Stimulated activated CD8-positive, alpha-beta memory T cell treated with anti-CD3 and anti-CD28 coated beads, Interleukin-2, amount 100 ng/mL, for 1 hour (primary cell): ENCODE results near the gene NAE1.

ENCODE experiments used
- DNase-seq, 2 donors: peaks; one replicate each; pipeline ENCODE4 v3.0.0-alpha.2; 2020; ENCODE audit warnings: low read depth in 2 of 2

Gene NAE1

DNA sequence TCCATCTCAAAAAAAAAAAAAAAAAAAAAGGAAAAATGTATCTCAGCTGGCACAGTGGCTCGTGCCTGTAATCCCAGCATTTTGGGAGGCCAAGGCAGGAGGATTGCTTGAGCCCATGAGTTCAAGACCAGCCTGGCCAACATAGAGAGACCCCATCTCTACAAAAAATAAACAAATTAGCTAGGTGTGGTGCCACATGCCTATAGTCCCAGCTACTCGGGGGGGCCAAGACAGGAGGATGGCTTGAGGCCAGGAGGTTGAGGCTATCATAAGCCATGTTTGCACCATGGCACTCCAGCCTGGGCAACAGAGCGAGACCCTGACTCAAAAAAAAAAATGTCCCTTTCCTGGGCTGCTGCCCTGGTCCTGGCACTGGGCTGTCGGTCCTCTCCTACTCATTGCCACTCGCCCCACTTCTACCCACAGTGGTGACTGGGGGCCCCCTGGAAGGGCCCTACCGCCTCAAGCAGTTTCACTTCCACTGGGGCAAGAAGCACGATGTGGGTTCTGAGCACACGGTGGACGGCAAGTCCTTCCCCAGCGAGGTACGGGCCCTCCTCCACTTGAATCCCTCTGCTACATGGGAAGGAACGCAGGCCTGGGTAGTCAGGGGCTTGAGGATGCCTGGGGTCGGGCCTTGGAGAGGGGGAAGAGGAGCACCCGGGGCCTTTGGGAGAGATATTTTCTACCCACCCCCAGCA is 19.5 kb upstream of the NAE1 start:
- DNase-seq, result no peak

GRCh38 chr16:66849549-66849948 is 18.8 kb upstream of the NAE1 start:
- no peak for DNase-seq

GRCh38 chr16:66849021-66849420 is 18.2 kb upstream of the NAE1 start:
- no peak for DNase-seq

DNA sequence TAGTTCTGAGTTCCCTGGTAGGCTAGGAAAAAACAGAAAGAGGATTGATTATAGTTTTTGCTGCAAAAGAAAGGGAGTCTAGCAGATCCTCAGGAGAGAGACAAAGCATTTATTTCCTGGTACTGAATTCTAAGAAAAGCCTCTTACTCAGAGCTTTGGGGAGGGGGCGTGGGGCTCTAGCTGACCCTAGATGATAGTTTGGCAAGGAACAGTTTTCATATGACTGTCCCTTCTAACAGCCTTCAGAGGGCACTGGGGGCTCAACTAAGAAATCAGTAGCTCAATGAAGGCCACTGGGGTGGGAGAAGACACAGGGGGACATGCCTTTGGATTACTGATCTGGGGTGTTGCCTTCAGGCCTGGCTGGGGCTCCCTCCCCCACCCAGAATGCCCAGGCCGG is 17.4 kb upstream of the NAE1 start:
- DNase-seq, result no peak

DNA sequence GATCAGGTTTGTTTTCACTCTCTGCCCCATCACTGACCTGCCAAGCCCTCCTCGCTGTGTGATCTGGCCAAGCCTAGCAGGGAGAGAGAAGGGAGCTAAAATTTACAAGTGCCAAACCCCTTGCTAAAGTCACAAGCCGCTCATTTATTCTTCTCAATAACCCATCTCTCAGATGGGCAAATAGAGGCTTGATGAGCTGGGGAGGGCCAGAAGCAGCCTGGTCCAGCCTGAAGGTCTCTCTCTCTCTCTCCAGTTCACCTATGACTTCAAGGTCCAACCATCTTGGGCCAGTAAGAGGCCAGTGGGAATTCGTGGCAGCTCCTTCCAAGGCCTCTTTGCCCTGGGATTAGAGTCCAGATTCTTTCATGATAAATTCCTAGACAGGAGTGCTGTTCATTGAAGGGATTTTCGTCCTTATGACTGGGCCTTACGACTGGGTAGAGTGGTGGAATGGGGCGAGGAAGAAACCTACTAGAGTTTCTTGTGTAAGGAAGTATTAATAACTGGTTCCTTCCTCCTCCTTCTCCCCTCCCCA is 16.8 kb upstream of the NAE1 start:
- DNase-seq, result no peak

DNA sequence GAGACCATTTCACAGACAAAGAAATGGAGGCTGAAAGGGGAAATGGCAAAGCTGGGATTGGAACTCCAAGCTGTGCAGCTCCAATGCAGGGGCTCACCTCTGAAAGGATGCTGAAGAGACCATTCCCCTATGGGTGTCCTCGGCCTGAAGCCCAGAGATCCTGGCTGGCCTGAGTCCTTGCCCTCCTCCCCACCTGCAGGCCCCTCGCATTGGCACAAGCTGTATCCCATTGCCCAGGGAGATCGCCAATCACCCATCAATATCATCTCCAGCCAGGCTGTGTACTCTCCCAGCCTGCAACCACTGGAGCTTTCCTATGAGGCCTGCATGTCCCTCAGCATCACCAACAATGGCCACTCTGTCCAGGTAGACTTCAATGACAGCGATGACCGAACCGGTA is 16.1 kb upstream of the NAE1 start:
- DNase-seq, result no peak

DNA sequence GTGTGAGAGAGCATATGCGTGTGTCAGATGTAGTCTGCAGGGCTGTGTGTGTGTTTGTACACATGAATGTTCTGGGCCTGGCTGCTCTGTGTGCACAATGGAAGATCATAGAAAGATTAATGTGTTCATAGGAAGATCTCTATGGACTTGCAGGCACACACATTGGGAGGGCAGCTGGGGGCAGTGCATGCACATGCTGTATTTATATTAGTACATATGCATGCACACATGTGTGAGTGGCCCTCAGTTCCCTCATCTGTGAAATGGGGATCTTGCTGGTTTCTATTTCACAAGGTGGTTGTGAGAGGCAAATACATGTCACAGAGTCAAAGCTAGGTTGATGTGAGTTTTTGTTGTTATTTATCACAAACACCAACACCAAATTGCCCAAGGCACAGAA is 15.5 kb upstream of the NAE1 start:
- DNase-seq, result no peak

DNA sequence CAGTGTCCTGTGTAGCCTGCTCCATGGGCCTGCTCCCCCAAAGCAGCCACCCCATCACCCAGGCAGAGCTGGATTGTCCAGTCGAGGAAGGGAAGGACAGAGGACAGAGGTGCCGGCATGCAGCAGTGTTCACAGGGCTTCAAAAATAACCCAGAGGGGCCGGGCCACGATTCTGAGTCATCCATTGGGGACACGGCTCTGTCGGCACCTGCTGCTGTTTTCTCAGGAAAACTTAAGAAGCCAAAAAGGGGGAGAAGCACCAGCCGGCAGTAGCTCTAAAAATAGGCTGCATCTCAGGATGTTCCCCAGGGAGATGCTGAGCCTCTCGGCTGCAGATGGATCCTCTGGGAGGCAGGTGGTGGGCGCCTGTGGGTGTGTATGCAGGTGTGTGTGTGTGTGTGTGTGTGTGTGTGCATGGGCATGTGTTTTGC is 15.0 kb upstream of the NAE1 start:
- DNase-seq, result no peak

DNA sequence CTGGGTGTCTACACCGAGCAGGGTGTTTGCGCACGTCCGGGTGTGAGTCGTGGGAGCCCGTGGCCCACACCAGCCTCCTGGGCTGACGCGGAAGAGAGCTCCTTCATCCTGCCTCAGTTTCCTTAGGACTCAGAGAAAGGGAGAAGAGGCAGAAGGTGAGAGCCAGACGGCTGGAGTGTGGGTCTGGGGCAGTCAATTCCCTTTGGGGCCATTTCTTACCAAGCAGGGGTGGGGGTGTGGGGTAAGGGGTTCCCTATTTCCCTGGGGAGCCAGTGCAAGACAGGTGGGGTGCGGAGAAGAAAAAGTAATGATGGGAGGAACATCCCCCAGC is 14.3 kb upstream of the NAE1 start:
- no peak for DNase-seq

DNA sequence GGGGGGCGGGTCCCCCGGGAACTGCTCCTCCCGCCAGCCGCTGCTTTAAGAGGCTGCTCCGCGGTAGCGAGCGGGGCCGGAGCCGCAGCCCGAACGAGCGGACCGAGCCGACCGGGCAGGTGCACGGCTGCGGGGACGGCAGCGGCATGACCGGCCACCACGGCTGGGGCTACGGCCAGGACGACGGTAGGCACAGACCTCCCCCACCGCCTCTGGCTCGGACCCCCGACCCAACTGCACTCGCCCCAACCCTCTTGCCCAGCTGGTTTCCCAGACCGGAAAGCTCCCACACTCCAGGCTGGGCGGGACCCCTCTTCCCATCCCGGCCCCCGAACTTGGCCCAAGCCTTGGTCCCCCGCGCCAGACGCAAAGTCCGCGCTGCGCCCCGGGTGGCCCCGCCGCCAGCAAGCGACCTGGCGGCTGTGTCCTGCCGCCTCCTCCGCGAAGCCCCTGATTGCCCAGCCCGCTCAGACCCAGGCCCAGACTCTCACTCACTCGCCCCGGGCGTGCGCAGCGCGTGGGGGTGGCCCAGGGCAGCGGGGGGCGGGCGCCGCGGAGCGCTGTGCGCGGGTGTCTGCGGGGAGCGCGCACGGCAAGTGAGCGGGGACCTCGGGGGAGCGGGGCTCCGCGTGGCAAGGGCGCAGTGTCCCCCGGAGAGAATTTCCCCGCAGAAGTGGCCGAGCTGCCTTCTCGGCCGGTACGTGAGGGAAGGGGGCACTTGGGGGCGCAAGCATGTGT is 13.7 kb upstream of the NAE1 start, which contains the start of gene CA7:
Gene CA7, plus strand, starts transcription at position 73 of the 738 bp plus-strand sequence. Its CDS starts 74 bp downstream, at position 147.
- no peak for DNase-seq

GRCh38 chr16:66844009-66844341 is 13.2 kb upstream of the NAE1 start:
- no peak for DNase-seq

DNA sequence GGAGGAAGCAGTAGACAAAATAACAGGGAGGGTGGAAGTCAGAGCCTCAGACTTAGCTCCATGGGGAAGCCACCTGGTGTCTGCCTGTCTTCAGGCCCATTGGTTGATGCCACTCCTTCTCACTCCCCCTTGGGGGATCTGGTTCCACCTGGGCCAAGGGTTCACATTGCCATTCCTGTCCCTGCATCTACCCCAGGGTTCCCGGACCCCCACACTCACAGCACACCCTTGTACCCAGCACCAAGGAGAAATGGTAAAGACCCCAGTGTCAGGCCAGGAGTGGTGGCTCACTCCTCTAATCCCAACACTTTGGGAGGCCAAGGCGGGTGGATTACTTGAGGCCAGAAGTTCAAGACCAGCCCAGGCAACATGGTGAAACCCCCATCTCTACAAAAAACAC is 12.4 kb upstream of the NAE1 start:
- no peak for DNase-seq

- no peak for DNase-seq
These were observed 12.0 kb upstream of the NAE1 start for GRCh38 chr16:66842765-66843164.

- DNase-seq, result no peak
These were observed 10.6 kb upstream of the NAE1 start for GRCh38 chr16:66841366-66841765.

DNA sequence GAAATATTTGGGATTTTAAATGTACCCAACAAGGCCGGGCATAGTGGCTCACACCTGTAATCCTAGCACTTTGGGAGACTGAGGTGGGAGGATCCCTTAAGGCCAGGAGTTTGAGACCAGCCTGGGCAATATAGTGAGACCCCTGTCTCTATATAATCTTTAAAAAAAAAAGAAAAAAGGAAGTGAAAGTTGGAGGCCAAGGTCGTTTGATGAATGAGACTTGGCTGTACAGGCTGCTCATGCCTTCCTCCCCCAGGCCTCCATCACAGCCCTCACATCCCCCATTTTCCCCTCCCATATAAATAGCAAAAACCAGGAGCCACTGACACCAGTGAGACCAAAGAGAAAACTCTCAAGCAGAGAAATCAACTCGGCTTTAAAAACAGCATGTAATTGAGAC is 10.1 kb upstream of the NAE1 start:
- DNase-seq, result no peak

- DNase-seq, result no peak
These were observed 4.0 kb upstream of the NAE1 start for GRCh38 chr16:66834746-66835145.

GRCh38 chr16:66832661-66833305 is 2.0 kb upstream of the NAE1 start:
- DNase-seq, result no peak

- no peak for DNase-seq
These were observed 1.4 kb upstream of the NAE1 start for GRCh38 chr16:66832190-66832589.

- no peak for DNase-seq
These were observed 6.8 kb downstream of the NAE1 start for GRCh38 chr16:66824006-66824405.

DNA sequence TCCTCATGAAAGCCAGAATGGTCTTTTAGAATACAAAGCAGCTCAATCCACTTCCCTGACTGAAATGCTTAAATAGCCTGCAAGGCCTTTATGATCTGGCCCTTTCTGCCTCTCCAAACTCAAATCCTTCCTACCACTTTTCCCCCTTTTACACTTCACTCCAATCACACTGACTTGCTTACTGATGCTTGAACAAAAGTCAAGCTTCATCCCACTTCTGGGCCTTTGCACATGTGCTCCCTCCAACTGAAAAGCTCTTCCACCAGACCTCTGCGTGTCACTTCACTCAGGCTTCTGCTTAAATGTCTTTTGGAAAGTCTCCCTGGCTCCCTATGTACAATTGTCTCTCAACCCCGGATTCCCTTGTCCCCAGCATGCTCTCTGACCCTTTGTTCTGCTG is 16.0 kb downstream of the NAE1 start:
- DNase-seq, result no peak

GRCh38 chr16:66811043-66811442 is 19.7 kb downstream of the NAE1 start:
- DNase-seq, result no peak

DNA sequence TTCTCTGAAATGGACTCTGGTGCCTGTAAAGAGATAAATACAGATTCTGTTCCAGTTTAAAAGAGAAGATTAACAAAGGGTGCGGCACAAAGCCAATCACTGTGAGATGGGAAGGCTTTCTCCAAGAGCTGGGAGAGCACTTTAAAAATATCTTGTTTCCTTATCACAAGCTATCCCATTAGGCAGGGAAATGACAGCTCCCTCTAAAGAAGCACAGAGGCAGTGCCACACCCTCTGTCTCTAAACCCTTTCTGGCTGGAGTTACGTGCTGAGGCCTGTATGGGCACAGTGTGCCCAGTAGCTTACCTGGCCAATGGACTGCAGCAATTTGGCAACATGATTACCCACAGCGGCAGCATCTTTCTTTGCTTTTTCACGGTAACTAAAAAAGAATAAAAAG is 20.4 kb downstream of the NAE1 start:
- DNase-seq, result no peak

GRCh38 chr16:66809765-66810164 is 21.0 kb downstream of the NAE1 start:
- DNase-seq, result no peak
